ENCODE results near the gene KLK1. TPM values are rescaled to one million over a fixed set of nuclear protein-coding genes. Genes with fewer than 3 reads are reported as not detected.
A peak's percentile ranks its signal among the peaks of the same experiment; 100 is the strongest.

Gene KLK1
- total RNA-seq, 1 experiment from 2014 or later: not detected

- Histone ChIP-seq H3K4me3 (no peak overlapping the region), H3K4me1 (replicated peaks; ENCODE audit: insufficient read depth) (peaks cover 15% of the 10 kb centered on the region), H3K9me2 (ENCODE audit: insufficient read depth) (no peaks in the 10 kb centered on the region), H3K27ac (no peak overlapping the region), H2AFZ (no peak overlapping the region), H3K27me3 (ENCODE audit: insufficient read depth, low read depth) (peaks cover 54% of the 10 kb centered on the region), H3K79me2 (ENCODE audit: low read depth) (no peaks in the 10 kb centered on the region), H3K36me3 (ENCODE audit: low read depth) (no peaks in the 10 kb centered on the region), H3F3A (ENCODE audit: insufficient read depth, low read depth) (peaks cover 10% of the 10 kb centered on the region; the same call in 1 of the 2 replicates), H3K9me3 (ENCODE audit: insufficient read depth, low read depth) (no peaks in the 10 kb centered on the region), H3K4me2 (no peak overlapping the region), H4K20me1 (ENCODE audit: insufficient read depth) (no peaks in the 10 kb centered on the region)
- no TSS peak for BruUV-seq (replicated peaks)
- CTCF ChIA-PET: no interaction called here
- no peak for DNase-seq
- POLR2A ChIA-PET (ENCODE audit: unreplicated experiment): no interaction called here
- intact Hi-C loops (cut with micrococcal nuclease; ENCODE audit: unreplicated experiment): no loop called here
- no peak for TF ChIP-seq EZH2 (IDR thresholded peaks at IDR 0.05; ENCODE audit: low read depth)
- no peak for TF ChIP-seq CTCF (conservative IDR thresholded peaks at IDR 0.05)
These were observed 18.5 kb upstream of the KLK1 start for GRCh38 chr19:50842130-50842529.

GRCh38 chr19:50839712-50840655, 16.4 kb upstream of the KLK1 start:
- Histone ChIP-seq H3K4me1 (replicated peaks; ENCODE audit: insufficient read depth) (peaks cover 18% of the 10 kb centered on the region), H4K20me1 (ENCODE audit: insufficient read depth) (no peaks in the 10 kb centered on the region), H3K79me2 (ENCODE audit: low read depth) (no peaks in the 10 kb centered on the region), H2AFZ (no peak overlapping the region), H3K9me2 (ENCODE audit: insufficient read depth) (no peaks in the 10 kb centered on the region), H3K27me3 (ENCODE audit: insufficient read depth, low read depth) (peaks cover 39% of the 10 kb centered on the region), H3F3A (ENCODE audit: insufficient read depth, low read depth) (peaks cover 18% of the 10 kb centered on the region; the same call in 1 of the 2 replicates), H3K4me2 (no peak overlapping the region), H3K36me3 (ENCODE audit: low read depth) (no peaks in the 10 kb centered on the region), H3K9me3 (ENCODE audit: insufficient read depth, low read depth) (no peaks in the 10 kb centered on the region), H3K4me3 (no peak overlapping the region), H3K27ac (no peak overlapping the region)
- ChIA-PET CTCF (no interaction called here), POLR2A (ENCODE audit: unreplicated experiment) (interaction anchor here (0.6 kb wide), 1 partner anchor 29 kb away, joined by 3 read pairs; no protein-coding TSS in a partner anchor)
- intact Hi-C loops (cut with micrococcal nuclease; ENCODE audit: unreplicated experiment): no loop called here
- DNase-seq: no peak
- no peak for TF ChIP-seq CTCF (conservative IDR thresholded peaks at IDR 0.05)
- TF ChIP-seq EZH2 (IDR thresholded peaks at IDR 0.05; ENCODE audit: low read depth): no peak
- no TSS peak for BruUV-seq (replicated peaks)

GRCh38 chr19:50838239-50838638, 14.7 kb upstream of the KLK1 start:
- Histone ChIP-seq H3K9me2 (ENCODE audit: insufficient read depth) (no peaks in the 10 kb centered on the region), H3K4me3 (no peak overlapping the region), H2AFZ (no peak overlapping the region), H4K20me1 (ENCODE audit: insufficient read depth) (no peaks in the 10 kb centered on the region), H3K9me3 (ENCODE audit: insufficient read depth, low read depth) (no peaks in the 10 kb centered on the region), H3K36me3 (ENCODE audit: low read depth) (no peaks in the 10 kb centered on the region), H3F3A (ENCODE audit: insufficient read depth, low read depth) (peaks cover 10% of the 10 kb centered on the region), H3K79me2 (ENCODE audit: low read depth) (no peaks in the 10 kb centered on the region), H3K27ac (no peak overlapping the region), H3K4me2 (no peak overlapping the region), H3K4me1 (replicated peaks; ENCODE audit: insufficient read depth) (peaks cover 5% of the 10 kb centered on the region; the same call in 1 of the 2 replicates), H3K27me3 (ENCODE audit: insufficient read depth, low read depth) (peaks cover 33% of the 10 kb centered on the region)
- POLR2A ChIA-PET (ENCODE audit: unreplicated experiment): no interaction called here
- DNase-seq: no peak
- intact Hi-C loops (cut with micrococcal nuclease; ENCODE audit: unreplicated experiment): no loop called here
- TF ChIP-seq EZH2 (IDR thresholded peaks at IDR 0.05; ENCODE audit: low read depth) (no peak), CTCF (conservative IDR thresholded peaks at IDR 0.05) (peak; percentile 65)
- CTCF ChIA-PET: no interaction called here
- BruUV-seq (replicated peaks): no TSS peak
